Ramos (cell line): Measurements from ENCODE around the gene XBP1.

Experiments used
- in situ Hi-C: fragments of 300-500 bp; cut with MboI; formaldehyde crosslinking; loops from one replicate; pipeline ENCODE4 v1.14.3; 2022; ENCODE audit warnings: low sequenced_read_pairs; ENCODE audit not compliant: unreplicated experiment

Gene XBP1

GRCh38 chr22:28819253-28820096 lies 19.1 kb upstream of the XBP1 start:
- in situ Hi-C loops, result loop anchor here (25.0 kb wide), 1 partner anchor 568 kb away; the partner anchor contains the start of gene AP1B1

- in situ Hi-C loops, result loop anchor here (25.0 kb wide), 1 partner anchor 569 kb away; the partner anchor contains the start of gene AP1B1
Observed at GRCh38 chr22:28817919-28818859, 17.8 kb upstream of the XBP1 start.

- in situ Hi-C loops, result loop anchor here (25.0 kb wide), 1 partner anchor 570 kb away; the partner anchor contains the start of gene AP1B1
Observed at GRCh38 chr22:28817064-28817463, 16.7 kb upstream of the XBP1 start.

- in situ Hi-C loops, result loop anchor here (25.0 kb wide), 1 partner anchor 572 kb away; the partner anchor contains the start of gene AP1B1
Observed at GRCh38 chr22:28815729-28816128, 15.4 kb upstream of the XBP1 start.

GRCh38 chr22:28815111-28815510 lies 14.7 kb upstream of the XBP1 start:
- in situ Hi-C loops, result loop anchor here (25.0 kb wide), 1 partner anchor 572 kb away; the partner anchor contains the start of gene AP1B1

GRCh38 chr22:28813772-28814518 lies 13.6 kb upstream of the XBP1 start:
- in situ Hi-C loops, result loop anchor here (25.0 kb wide), 1 partner anchor 573 kb away; the partner anchor contains the start of gene AP1B1

- in situ Hi-C loops, result loop anchor here (25.0 kb wide), 1 partner anchor 575 kb away; the partner anchor contains the start of gene AP1B1
Observed at GRCh38 chr22:28812516-28812915, 12.1 kb upstream of the XBP1 start.

- in situ Hi-C loops, result loop anchor here (25.0 kb wide), 1 partner anchor 576 kb away; the partner anchor contains the start of gene AP1B1
Observed at GRCh38 chr22:28810821-28811491, 10.6 kb upstream of the XBP1 start.

GRCh38 chr22:28808716-28809355 lies 8.5 kb upstream of the XBP1 start:
- in situ Hi-C loops, result loop anchor here (25.0 kb wide), 1 partner anchor 578 kb away; the partner anchor contains the start of gene AP1B1

- in situ Hi-C loops, result loop anchor here (25.0 kb wide), 1 partner anchor 582 kb away; the partner anchor contains the start of gene AP1B1
Observed at GRCh38 chr22:28805426-28805825, 5.1 kb upstream of the XBP1 start.

GRCh38 chr22:28802595-28803123 lies 2.3 kb upstream of the XBP1 start:
- in situ Hi-C loops, result loop anchor here (25.0 kb wide), 1 partner anchor 585 kb away; the partner anchor contains the start of gene AP1B1

- in situ Hi-C loops, result loop anchor here (25.0 kb wide), 1 partner anchor 585 kb away; the partner anchor contains the start of gene AP1B1
Observed at GRCh38 chr22:28801845-28802594, 1.7 kb upstream of the XBP1 start.

GRCh38 chr22:28799606-28800307 lies 612 bp downstream of the XBP1 start:
- in situ Hi-C loops, result loop anchor here (25.0 kb wide), 1 partner anchor 588 kb away; the partner anchor contains the start of gene AP1B1

- in situ Hi-C loops, result no loop called here
Observed at GRCh38 chr22:28798810-28799605, 1.4 kb downstream of the XBP1 start.

- in situ Hi-C loops, result no loop called here
Observed at GRCh38 chr22:28795932-28796856, 4.2 kb downstream of the XBP1 start.
